Fibroblast of lung (primary cell): ENCODE results near the gene MPPED2.

Experiments
- EZH2 ChIP-seq: IDR thresholded peaks from 2 replicates; pipeline ENCODE4 v1.5.1; 2012; ENCODE audit warnings: low read length, control low read depth, mild to moderate bottlenecking; ENCODE audit errors: missing control alignments
- TF ChIP-seq, protein P1 (sequence below), 2 donors: IDR thresholded peaks in 1 of 2; conservative IDR thresholded peaks in 1 of 2; 1 replicate in 1 of 2; 2 replicates in 1 of 2; pipeline ENCODE4 v1.5.1; 2011 to 2012; ENCODE audit warnings: low read length in 2 of 2, control low read depth in 1 of 2, inconsistent platforms in 1 of 2, low read depth in 1 of 2, mild to moderate bottlenecking in 1 of 2

GRCh38 chr11:30635401-30635989 is 49.3 kb upstream of the MPPED2 start:
- TF ChIP-seq, protein P1, sequence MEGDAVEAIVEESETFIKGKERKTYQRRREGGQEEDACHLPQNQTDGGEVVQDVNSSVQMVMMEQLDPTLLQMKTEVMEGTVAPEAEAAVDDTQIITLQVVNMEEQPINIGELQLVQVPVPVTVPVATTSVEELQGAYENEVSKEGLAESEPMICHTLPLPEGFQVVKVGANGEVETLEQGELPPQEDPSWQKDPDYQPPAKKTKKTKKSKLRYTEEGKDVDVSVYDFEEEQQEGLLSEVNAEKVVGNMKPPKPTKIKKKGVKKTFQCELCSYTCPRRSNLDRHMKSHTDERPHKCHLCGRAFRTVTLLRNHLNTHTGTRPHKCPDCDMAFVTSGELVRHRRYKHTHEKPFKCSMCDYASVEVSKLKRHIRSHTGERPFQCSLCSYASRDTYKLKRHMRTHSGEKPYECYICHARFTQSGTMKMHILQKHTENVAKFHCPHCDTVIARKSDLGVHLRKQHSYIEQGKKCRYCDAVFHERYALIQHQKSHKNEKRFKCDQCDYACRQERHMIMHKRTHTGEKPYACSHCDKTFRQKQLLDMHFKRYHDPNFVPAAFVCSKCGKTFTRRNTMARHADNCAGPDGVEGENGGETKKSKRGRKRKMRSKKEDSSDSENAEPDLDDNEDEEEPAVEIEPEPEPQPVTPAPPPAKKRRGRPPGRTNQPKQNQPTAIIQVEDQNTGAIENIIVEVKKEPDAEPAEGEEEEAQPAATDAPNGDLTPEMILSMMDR (conservative IDR thresholded peaks at IDR 0.05 in 1 of 2, IDR thresholded peaks at IDR 0.05 in 1 of 2; ENCODE audit: low read depth in 1 of 2, low read length in 2 of 2) = no peak
- TF ChIP-seq EZH2 = no peak
